ENCODE results near the gene KIF13A. TPM values are rescaled to one million over a fixed set of nuclear protein-coding genes. Genes with fewer than 3 reads are reported as not detected.
"Not testable (repeated sequence)": the region's sequence is repeated elsewhere in the genome, so short reads cannot be mapped to it uniquely, and the experiment has no call there.

Gene KIF13A
- total RNA-seq, 1 donor from 2014 or later = 43.0 TPM

GRCh38 chr6:17968876-17969275, 18.6 kb downstream of the KIF13A start:
- DNase-seq (ENCODE audit: low spot score) = no peak

- no peak for DNase-seq (ENCODE audit: low spot score)
Observed at GRCh38 chr6:17967668-17968518, 19.5 kb downstream of the KIF13A start.

DNA sequence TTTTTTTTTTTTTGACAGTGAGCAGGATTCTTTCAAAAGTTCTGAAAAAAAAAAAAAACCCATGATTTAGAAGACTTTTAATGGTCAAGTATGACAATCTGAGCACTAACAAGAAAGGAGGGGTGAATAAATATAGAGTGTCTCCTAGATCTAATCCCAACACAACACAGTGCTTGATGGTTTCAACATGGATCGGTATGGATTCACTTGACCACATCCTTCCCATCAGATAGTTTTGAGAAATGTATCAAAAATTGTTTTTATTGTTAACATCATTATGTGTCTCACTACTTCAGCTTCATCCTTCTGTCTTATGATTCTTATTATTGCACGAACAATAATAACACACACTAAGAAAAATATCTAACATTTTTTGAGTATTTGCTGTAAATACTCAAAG, 21.0 kb downstream of the KIF13A start:
- DNase-seq (ENCODE audit: low spot score) = no peak

DNA sequence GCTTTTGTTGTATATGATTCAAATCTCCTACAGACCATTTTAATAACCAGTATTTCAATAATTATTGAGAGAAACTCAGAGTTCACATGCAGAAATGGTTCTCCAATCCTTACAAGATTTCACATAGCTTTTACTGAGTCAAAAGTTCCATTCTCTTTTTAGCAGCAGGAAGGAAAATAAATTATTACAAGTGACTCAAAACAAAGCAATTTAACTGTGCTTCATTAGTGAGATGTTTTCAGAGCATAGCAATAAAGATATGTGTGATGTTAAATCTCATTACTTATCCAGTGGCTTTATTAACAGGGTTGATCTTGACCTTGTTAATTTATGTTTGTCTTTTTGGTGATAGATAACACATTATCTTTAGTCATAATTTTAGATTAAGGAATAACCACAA, 22.0 kb downstream of the KIF13A start:
- no peak for DNase-seq (ENCODE audit: low spot score)

DNA sequence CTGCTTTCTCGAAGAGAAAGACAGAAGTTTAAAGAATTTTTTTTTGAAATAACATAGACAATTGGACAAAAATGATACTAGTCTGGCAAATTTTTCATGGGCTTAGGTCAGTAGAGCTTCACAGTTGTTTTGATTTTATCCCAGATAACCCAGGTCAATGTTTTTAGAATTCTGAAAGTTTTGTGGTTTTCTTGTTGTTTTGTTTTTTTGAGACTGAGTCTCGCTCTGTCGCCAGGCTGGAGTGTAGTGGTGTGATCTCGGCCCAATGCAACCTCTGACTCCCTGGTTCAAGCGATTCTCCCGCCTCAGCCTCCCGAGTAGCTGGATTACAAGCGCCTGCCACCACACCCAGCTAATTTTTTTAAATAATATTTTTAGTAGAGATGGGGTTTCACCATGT, 22.8 kb downstream of the KIF13A start:
- no peak for DNase-seq (ENCODE audit: low spot score)

GRCh38 chr6:17962436-17963031, 24.9 kb downstream of the KIF13A start:
- DNase-seq (ENCODE audit: low spot score) = peak; percentile 73

DNA sequence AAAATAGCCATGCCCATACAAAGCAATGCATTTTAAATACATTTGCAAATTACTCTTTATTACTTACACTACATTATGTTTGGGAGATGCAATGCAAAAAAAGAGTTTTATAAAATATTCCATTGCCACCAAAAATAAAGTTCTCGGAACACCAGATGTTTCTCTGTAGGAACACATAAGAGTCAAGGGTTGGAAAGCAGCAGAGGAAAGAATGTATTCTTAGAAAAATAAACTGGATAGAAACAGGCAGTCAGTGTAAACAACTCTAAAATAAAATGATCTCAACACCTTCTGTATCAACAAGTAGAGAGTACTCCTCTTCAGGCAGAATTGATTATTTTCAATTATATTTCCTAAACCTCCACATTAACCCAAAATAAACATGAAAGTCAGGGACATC, 28.1 kb downstream of the KIF13A start:
- no peak for DNase-seq (ENCODE audit: low spot score)

- no peak for DNase-seq (ENCODE audit: low spot score)
Observed at GRCh38 chr6:17957904-17958620, 29.4 kb downstream of the KIF13A start.

DNA sequence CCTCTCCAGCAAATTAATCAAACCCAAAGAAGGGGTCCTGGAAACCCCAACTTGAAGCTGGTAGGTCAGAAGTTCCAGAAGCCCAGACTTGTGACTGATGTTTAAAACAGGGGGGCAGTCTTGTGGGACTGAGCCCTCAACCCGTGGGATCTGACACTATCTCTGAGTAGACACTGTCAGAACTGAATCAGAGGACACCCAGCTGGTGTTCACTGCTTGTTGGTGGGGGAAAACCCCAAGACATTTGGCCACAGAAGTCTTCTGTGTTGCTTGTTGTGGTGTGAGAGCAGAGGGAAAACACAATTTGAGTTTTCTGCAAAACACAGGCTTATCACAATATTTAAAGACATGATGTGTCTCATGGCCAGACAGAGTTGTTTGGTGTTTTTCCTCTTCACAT, 29.9 kb downstream of the KIF13A start:
- no peak for DNase-seq (ENCODE audit: low spot score)

GRCh38 chr6:17957086-17957485, 30.3 kb downstream of the KIF13A start:
- DNase-seq (ENCODE audit: low spot score) = no peak

DNA sequence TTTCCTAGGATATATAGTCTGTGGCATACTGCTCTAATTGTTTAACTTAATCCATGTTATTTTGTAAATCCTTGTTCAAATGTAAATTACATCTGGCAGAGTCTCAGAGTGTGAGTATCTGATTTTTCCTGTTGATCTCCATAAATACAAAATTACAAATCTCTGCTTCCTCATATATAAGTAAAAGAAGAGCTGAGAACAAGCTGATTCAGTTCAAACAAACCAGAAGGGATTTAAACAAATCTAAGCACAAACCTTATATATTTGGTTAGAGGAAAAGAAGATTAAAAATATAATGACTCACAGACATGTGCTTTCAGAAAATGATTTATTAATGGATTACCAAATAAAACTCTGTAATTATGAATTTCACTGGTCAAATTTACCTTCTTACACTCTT, 37.3 kb downstream of the KIF13A start:
- no peak for DNase-seq (ENCODE audit: low spot score)

- DNase-seq (ENCODE audit: low spot score) = no peak
Observed at GRCh38 chr6:17949168-17949567, 38.3 kb downstream of the KIF13A start.

DNA sequence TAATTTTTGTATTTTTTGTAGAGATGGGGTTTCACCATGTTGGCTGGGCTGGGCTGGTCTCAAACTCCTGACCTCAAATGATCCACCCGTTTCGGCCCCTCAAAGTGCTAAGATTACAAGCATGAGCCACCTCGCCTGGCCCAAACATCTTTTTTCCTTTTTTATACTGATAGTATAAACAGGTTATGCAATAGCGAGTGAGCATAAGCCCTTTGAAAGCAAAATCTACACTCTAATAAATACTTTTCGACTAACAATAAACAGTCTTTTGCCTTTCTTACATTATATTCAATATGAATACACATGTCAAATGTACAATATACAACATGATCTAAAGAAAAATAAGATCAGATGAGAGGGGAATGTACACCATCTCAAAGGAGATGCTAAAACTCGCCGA, 38.7 kb downstream of the KIF13A start:
- DNase-seq (ENCODE audit: low spot score) = no peak

DNA sequence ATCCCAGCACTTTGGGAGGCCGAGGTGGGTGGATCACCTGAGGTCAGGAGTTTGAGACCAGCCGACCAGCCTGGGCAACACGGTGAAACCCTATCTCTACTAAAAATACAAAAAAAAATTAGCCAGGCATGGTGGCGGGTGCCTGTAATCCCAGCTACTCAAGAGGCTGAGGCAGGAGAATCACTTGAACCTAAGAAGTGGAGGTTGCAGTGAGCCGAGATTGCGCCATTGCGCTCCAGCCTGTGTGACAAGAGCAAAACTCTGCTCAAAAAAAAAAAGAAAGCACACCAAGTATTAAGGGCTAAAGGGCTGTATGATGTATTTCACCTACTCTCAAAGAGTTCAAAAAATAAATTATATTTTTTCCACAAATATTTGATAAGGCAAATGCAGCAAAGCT, 39.9 kb downstream of the KIF13A start:
- not testable (repeated sequence) for DNase-seq (ENCODE audit: low spot score)

GRCh38 chr6:17945575-17945974, 41.9 kb downstream of the KIF13A start:
- no peak for DNase-seq (ENCODE audit: low spot score)

GRCh38 chr6:17945111-17945510, 42.3 kb downstream of the KIF13A start:
- DNase-seq (ENCODE audit: low spot score) = no peak

DNA sequence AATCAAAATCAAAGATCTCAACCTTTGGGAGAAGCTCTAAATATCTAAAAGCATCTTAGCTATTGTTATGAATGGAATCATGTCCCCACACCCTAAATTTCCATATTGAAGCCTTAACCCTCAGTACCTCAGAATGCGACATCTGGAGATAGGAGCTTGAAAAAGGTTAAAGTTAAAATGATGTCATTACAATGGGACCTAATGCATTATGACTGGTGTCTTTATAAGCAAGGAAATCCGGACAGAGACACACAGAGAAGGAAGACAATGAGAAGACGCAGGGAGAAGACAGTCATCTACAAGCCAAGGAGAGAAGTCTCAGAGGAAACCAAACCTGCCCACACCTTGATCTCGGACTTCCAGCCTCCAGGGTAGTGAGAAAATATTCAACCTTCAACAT, 46.1 kb downstream of the KIF13A start:
- no peak for DNase-seq (ENCODE audit: low spot score)

DNA sequence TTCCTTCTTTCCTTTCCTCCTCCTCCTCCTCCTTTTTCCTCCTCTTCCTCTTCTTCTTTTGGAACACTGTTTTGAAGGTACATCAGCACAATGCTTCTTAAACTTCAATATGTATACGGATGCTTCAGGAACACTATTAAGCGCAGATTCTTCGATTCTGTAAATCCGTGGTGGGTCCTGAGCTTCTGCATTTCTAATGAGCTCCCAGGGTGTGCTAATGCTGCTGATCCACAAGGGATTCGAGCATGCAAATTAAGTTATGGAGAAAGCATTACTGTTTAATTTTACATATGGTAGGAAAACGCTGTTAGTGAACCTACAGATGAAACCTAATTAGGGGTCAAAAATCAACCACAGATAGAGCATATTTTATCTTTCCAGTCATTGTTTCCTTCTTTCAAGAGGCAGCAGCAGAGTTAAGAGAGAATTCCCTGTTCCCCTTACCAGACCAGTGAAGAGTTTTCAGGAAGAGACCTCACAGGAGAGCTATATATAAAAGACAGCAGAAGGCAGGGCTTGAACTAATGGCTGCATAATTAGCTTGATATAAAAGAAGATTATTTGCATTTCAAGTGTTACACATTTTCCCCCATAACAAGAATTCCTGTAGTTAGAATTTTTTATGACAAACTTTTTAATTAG, 47.2 kb downstream of the KIF13A start:
- DNase-seq (ENCODE audit: low spot score) = no peak

GRCh38 chr6:17938901-17939300, 48.5 kb downstream of the KIF13A start:
- no peak for DNase-seq (ENCODE audit: low spot score)

GRCh38 chr6:17935188-17936149, 52.0 kb downstream of the KIF13A start:
- no peak for DNase-seq (ENCODE audit: low spot score)

GRCh38 chr6:17933716-17934115, 53.7 kb downstream of the KIF13A start:
- DNase-seq (ENCODE audit: low spot score) = no peak
